HG03175 (cell line): Measurements from ENCODE around the gene F3.

Experiments
- ATAC-seq: cut with Tn5 transposase; IDR thresholded peaks from one replicate; pipeline ENCODE4 v1.9.1; 2021; ENCODE audit warnings: mild to moderate bottlenecking, moderate library complexity; ENCODE audit not compliant: unreplicated experiment

F3 gene

DNA sequence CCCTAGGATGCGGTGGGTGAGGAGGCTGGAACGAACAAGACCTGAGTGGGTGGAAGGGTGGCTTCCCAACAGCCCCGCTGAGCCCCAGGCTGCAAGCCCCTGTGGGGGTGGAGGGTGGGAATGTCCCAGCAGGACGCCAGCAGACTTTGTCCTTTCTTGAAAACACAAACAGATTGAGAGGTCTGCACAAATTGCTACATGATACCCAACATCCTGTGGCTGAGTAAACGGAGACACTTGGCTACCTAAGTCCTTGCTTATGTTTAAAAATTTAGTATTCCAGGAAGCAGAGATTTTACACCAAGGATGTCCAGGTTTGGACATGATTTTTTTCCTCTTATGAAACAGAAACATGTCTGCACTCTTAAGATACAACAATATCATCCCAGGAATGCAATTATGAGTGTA is 11.8 kb upstream of the F3 start:
- ATAC-seq, result no peak

DNA sequence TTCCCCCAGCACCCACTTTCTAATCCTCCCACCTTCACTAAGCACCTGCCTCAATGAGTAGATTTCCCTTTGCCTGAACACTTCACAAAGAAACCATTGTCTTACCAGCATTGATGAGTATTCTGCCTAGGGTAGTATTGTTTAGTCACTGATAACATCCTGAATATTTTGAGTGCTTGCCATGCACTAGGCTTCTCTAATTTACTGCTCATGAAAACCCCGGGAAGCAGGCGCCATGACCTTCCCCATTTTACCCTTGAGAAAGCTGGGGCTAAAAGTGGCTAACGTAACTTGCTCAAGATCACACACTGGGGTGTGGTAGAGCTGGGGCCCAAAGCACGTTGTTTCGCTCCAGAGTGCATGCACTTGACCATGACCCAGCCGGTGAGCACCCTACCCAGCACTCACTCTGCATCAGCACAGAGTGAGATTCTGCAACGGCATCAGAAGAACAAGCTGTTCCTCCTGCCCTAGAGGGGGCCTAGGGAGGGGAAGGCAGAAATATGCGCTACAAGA is 10.6 kb upstream of the F3 start:
- no peak for ATAC-seq

- ATAC-seq, result no peak
Observed at GRCh38 chr1:94551449-94551848, 9.9 kb upstream of the F3 start.

- ATAC-seq, result no peak
Observed at GRCh38 chr1:94550800-94551241, 9.3 kb upstream of the F3 start.

DNA sequence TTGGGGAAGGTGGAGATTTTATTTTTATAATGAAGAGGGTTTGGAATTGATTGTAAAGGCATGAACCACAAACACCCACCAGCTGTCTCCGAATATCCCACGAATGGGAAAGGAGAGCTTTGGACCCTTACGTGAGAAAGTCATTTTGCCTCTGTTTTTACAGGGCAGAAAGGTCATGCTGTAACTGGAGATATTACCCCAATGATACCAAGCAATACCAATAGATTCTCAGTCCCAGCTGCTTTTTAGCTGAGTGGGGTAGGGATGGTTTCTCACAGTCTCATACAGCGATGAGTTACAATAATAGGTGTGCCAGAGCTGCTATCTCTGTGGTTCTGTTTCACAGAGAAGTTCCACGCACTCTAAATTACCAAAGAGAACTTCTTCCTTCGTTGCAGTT is 8.8 kb upstream of the F3 start:
- ATAC-seq, result no peak

DNA sequence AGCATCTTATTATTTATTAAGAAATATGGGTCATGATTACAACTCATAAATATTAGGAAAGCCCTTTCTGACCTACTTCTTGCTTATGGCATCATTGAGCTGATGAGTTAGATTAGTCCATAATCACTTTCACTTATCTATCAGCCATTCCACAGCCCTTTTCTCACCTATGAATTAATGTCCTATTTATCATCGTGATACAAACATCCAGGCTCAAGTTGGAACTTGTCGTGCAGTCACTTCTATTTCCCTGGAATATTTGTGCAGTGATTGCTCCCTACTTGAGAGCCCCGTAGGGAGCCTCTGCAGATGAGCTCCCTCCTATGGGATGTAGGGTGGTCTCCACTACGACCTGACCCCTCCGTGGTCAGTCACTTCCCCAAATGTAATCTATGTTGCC is 8.1 kb upstream of the F3 start:
- no peak for ATAC-seq

- no peak for ATAC-seq
Observed at GRCh38 chr1:94544706-94545490, 3.3 kb upstream of the F3 start.

- no peak for ATAC-seq
Observed at GRCh38 chr1:94543893-94544635, 2.5 kb upstream of the F3 start.

DNA sequence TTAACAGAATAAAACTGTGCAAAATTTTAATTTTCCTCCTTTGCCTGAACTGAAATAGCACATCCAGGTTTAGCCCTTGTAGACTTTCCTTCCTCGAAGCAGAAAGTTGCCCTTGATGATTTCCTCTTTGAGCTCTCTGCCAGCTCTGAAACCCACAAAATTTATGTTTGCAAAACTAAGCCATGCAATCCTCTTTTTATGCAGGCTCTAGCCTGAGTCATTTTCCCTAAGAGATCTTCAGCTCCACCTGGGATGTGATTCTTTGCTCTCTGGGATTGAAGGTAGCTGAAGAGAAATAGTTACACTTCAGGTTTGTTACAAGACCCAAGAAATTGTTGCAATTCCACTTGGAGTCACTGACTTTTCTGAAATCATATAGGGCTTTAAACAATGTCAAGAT is 1.4 kb upstream of the F3 start:
- ATAC-seq, result no peak

GRCh38 chr1:94542088-94542870 is 720 bp upstream of the F3 start:
- ATAC-seq, result peak; percentile 29

GRCh38 chr1:94540440-94541245 is 916 bp downstream of the F3 start:
- ATAC-seq, result no peak

DNA sequence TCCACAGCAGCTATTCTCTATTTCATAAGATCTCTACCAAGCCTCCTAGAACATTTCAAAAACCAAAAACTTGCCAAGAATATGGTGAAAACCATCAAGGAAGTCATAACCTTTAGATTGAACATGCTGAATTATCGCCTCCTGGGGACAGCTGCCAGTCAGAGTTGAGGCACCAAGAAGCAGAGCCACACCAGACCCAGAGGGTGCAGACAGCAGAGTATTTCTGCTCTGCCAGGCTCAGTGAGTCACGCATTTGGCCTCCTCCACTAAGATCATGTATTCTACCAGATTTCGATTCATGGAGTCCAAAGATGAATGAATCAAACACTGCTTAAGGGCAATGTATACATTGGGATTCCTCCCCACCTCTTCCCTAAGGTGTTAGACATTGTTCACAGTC is 2.1 kb downstream of the F3 start:
- ATAC-seq, result no peak

GRCh38 chr1:94538243-94538827 is 3.2 kb downstream of the F3 start:
- no peak for ATAC-seq

DNA sequence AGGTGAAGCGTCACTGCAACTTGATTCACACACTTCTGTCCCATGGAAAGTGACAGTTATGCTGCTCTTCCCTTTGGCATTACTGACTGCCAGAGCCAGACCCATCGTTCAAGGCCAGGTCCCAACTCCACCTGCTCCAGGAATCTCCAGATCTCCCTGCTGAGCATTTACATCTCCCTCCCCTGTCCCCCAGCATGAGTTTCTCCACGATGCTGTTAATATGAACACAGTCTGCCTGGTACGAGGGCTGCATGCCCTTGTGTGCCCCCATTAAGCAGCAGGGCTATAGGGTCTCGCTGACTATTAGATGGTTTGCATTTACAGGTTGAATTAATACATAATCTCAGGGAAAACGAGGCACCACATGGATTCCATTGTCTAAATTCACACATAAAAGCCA is 4.3 kb downstream of the F3 start:
- ATAC-seq, result no peak

DNA sequence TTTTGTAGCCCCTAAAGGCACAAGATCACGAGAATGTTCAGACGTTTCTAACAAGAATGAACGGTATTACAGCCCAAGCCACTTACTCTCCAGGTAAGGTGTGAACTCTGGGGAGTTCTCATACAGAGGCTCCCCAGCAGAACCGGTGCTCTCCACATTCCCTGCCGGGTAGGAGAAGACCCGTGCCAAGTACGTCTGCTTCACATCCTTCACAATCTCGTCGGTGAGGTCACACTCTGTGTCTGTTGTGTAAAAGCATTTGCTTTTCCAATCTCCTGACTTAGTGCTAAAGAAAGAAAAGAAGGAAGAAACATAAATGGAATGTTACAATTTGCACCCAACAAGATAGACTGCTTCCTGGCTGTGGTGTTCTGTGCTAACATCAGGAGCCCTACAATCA is 5.7 kb downstream of the F3 start:
- ATAC-seq, result no peak

- no peak for ATAC-seq
Observed at GRCh38 chr1:94535095-94535494, 6.5 kb downstream of the F3 start.

DNA sequence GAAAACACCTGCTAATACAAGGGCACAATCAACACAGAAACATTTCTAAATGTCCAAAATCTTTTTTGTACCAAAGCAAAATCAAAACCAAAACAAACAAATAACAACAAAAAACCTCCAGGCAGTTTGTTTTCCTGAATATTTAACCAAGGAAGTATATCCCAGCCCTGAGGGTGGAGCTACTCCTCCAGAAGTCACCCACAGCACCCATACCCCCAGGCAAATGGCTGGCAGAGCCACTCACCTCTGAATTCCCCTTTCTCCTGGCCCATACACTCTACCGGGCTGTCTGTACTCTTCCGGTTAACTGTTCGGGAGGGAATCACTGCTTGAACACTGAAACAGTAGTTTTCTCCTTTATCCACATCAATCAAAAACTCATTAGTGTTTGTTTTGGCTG is 9.5 kb downstream of the F3 start:
- no peak for ATAC-seq

DNA sequence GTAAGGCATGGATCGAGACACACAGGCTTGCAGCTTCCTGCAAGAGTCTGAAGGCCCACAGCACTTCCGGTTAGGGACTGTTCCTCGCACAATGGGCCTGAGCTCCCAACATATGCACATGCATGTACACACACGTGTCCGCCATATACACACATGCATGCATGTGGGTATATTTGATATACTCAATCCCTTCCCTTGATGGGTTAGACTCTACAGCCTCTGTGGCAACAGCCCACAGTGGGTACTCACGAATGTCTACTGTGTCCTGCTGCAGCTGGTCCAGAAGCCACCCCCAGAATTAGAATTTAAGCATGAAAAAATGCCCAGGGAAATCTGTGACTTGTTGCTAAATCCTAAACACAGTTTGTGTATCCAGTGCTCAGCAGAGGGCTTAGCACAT is 9.9 kb downstream of the F3 start:
- ATAC-seq, result no peak

- no peak for ATAC-seq
Observed at GRCh38 chr1:94530373-94530878, 11.1 kb downstream of the F3 start.

DNA sequence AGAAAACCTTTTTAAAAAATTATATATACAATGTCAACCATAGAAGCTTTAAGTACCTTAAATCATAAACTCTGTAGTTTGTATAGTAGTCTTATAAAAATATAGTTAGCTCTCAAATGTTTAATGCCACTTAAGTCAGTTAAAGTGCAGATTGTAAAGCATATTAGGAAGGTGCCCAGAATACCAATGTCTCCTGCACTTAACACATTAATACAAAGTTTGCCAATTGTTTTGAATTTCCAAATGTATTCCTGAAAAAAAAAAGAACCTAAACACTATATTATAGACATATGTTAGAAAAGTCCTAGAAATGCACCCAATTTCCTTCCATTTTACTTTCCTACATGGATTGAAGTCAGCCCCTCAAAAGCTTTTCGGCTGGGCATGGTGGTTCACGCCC is 12.1 kb downstream of the F3 start:
- no peak for ATAC-seq
